ENCODE measurements around the gene PHACTR3. TPM values are rescaled to one million over a fixed set of nuclear protein-coding genes. Genes with fewer than 3 reads are reported as not detected.

The PHACTR3 gene
- total RNA-seq, 1 donor from 2014 or later, result 22.3 TPM

DNA sequence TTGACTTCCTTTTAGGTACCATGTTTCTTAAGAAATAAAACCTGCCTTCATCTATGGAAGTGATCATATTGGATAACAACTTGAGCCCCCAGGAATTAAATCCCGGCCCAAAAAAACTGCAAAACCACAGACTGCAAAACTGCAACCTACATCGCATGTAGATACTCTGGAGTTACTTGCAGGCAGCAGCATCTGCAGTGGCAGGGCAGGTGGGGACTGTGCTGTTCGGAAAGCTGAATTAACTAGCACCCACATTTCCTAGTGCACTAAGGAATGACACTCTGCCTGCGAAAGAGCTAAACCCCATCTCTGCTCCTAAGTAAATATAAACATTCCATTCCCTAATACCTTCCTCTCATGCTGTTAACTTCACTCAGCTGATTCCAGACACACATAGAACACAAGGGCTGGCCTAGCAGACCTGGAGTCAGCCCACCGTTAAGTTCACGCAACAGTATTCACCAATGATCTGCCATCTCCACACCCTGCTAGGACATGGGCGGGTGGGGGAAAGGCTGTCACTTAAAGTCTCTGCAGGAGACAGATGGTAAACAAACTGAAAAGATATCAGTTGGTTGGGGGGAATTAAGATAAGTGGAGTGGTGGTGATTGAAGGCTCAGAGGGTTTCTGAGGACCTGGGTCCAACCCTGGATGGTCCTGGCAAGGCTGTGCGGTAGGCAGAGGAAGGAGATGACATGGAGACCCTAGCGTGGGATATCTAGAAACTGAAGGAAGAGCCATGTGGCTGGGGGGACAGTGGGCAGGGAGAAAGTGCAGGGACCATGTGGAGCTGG, 200.7 kb downstream of the PHACTR3 start:
- Mint-ChIP-seq H3K27me3 (ENCODE audit: low read depth) (no peaks in the 10 kb centered on the region), H3K4me1 (peaks cover 33% of the 10 kb centered on the region), H3K4me3 (no peak overlapping the region), H3K36me3 (ENCODE audit: low read depth) (peaks cover 18% of the 10 kb centered on the region), H3K27ac (ENCODE audit: unreplicated experiment) (no peak overlapping the region), H3K9me3 (peaks cover 12% of the 10 kb centered on the region)
- no peak for DNase-seq (ENCODE audit: low read depth, low spot score)
- TF ChIP-seq CTCF (conservative IDR thresholded peaks at IDR 0.05), result no peak

DNA sequence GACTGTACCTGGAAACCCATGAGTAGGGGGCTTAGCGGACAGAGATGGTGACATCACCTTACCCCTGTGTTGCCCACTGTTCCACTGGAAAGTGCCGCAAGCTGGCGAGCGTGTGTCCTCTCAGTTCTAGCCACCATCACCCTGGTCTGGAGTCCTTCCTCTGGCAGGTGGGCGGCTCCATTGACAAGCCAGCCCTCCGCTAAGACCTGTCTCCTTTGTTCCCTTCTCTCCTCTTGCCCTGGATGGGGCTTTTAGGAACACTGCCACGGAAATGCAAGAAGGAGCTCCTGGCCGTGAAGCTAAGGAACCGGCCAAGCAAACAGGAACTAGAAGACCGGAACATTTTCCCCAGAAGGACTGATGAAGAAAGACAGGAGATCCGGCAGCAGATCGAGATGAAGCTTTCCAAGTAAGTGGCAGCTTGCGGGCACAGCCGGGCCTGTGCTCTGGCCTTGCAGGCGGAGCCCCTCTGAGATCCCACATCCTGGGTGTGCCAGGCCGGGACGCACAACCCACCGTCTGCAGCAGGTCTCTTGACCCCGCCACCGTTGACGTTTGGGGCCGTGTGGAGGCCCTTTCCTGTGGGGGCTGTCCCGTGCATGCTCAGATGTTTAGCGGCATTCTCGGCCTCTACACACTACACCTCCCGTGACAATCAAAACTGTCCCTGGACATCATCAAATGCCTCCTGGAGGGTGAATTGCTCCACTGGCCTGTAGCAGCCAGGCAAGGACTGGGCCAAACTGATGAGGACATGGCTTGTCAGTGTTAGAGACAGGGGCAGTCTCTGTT, 201.6 kb downstream of the PHACTR3 start:
- peaks cover 11% of the 10 kb centered on the region for H3K36me3 Mint-ChIP-seq (ENCODE audit: low read depth)
- H3K27ac Mint-ChIP-seq (ENCODE audit: unreplicated experiment), result no peak overlapping the region
- no peak for DNase-seq (ENCODE audit: low read depth, low spot score)
- H3K4me1 Mint-ChIP-seq, result peaks cover 39% of the 10 kb centered on the region
- H3K4me3 Mint-ChIP-seq, result no peak overlapping the region
- TF ChIP-seq CTCF (conservative IDR thresholded peaks at IDR 0.05), result no peak
- no peaks in the 10 kb centered on the region for H3K27me3 Mint-ChIP-seq (ENCODE audit: low read depth)
- H3K9me3 Mint-ChIP-seq, result peaks cover 6% of the 10 kb centered on the region

- H3K27ac Mint-ChIP-seq (ENCODE audit: unreplicated experiment), result no peak overlapping the region
- H3K36me3 Mint-ChIP-seq (ENCODE audit: low read depth), result peaks cover 5% of the 10 kb centered on the region
- H3K4me3 Mint-ChIP-seq, result no peak overlapping the region
- H3K4me1 Mint-ChIP-seq, result peaks cover 39% of the 10 kb centered on the region
- no peak for TF ChIP-seq CTCF (conservative IDR thresholded peaks at IDR 0.05)
- no peaks in the 10 kb centered on the region for H3K27me3 Mint-ChIP-seq (ENCODE audit: low read depth)
- no peak for DNase-seq (ENCODE audit: low read depth, low spot score)
- peaks cover under 1% of the 10 kb centered on the region for H3K9me3 Mint-ChIP-seq
Observed at GRCh38 chr20:59806578-59806975, 202.2 kb downstream of the PHACTR3 start.

GRCh38 chr20:59807909-59808728, 203.8 kb downstream of the PHACTR3 start:
- H3K4me1 Mint-ChIP-seq, result peaks cover 34% of the 10 kb centered on the region
- no peak for DNase-seq (ENCODE audit: low read depth, low spot score)

More at GRCh38 chr20:59807909-59808728, 203.8 kb downstream of the PHACTR3 start:
- Mint-ChIP-seq H3K9me3 (no peaks in the 10 kb centered on the region), H3K4me3 (no peak overlapping the region), H3K36me3 (ENCODE audit: low read depth) (peaks cover 3% of the 10 kb centered on the region), H3K27me3 (ENCODE audit: low read depth) (no peaks in the 10 kb centered on the region), H3K27ac (ENCODE audit: unreplicated experiment) (no peak overlapping the region)
- TF ChIP-seq CTCF (conservative IDR thresholded peaks at IDR 0.05), result no peak
